Measurements from ENCODE around the gene OR2T5.
"Not testable (repeated sequence)": the region's sequence is repeated elsewhere in the genome, so short reads cannot be mapped to it uniquely, and the experiment has no call there.

The OR2T5 gene

GRCh38 chr1:248500305-248501035, 12.1 kb downstream of the OR2T5 start:
- not testable (repeated sequence) for DNase-seq (ENCODE audit: low read depth, low spot score)

GRCh38 chr1:248507773-248508172, 19.4 kb downstream of the OR2T5 start, which contains the start of gene OR2G6:
TSS of gene OR2G6 (plus strand) at chr1:248508073. CDS start at chr1:248521647, 13,574 bp downstream.
- DNase-seq (ENCODE audit: low read depth, low spot score) = not testable (repeated sequence)

GRCh38 chr1:248510217-248510616, 21.8 kb downstream of the OR2T5 start:
- not testable (repeated sequence) for DNase-seq (ENCODE audit: low read depth, low spot score)

GRCh38 chr1:248521856-248522255, 33.5 kb downstream of the OR2T5 start:
- no peak for DNase-seq (ENCODE audit: low read depth, low spot score)

- DNase-seq (ENCODE audit: low read depth, low spot score) = not testable (repeated sequence)
These were observed 49.1 kb downstream of the OR2T5 start for GRCh38 chr1:248537449-248537848.
